Measurements from ENCODE around the gene SPARC.

The SPARC gene

DNA sequence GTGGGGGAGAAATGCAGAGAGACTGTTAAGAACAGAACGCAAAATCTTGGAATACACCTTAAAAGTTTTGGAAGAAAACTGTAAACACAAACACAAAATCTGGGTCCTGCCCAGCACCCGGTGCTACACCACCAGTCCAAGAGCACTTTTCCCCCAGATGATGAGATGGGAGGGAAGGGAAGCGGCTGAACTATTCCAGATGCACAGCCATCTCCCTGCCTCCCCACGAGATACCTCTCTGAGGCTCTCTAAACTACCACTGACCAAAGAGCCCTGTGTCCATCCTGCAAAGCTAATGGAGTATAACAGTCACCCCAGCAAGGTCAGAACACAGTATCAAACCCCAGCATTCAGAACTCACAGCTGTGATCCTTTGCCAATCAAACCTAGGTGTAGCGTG is 8.0 kb downstream of the SPARC start:
- no peaks in the 10 kb centered on the region for H3K9me3 ChIP-seq (ENCODE audit: insufficient read depth, low read length)
- H3K27me3 ChIP-seq (ENCODE audit: insufficient read depth, insufficient read length): no peaks in the 10 kb centered on the region
- H3K4me3 ChIP-seq (ENCODE audit: insufficient read length, low read depth): no peak overlapping the region
- TF ChIP-seq YY1 (IDR thresholded peaks at IDR 0.05; ENCODE audit: insufficient read depth, insufficient read length): no peak
- TF ChIP-seq SUZ12 (IDR thresholded peaks at IDR 0.05; ENCODE audit: extremely low read depth, insufficient read depth, insufficient read length): no peak
- TF ChIP-seq ZNF274 (IDR thresholded peaks at IDR 0.05; ENCODE audit: low read depth, low read length): no peak
- peaks cover 95% of the 10 kb centered on the region for H3K36me3 ChIP-seq (ENCODE audit: insufficient read depth, insufficient read length, low read length)
- no peak overlapping the region for H3K9ac ChIP-seq (ENCODE audit: insufficient read length, low read depth)
- peaks cover 12% of the 10 kb centered on the region for H3K4me1 ChIP-seq (ENCODE audit: insufficient read depth, insufficient read length)
- DNase-seq (ENCODE audit: low read depth, low spot score): no peak

GRCh38 chr5:151677776-151678545 is 8.8 kb downstream of the SPARC start:
- no peak overlapping the region for H3K9ac ChIP-seq (ENCODE audit: insufficient read length, low read depth)

DNA sequence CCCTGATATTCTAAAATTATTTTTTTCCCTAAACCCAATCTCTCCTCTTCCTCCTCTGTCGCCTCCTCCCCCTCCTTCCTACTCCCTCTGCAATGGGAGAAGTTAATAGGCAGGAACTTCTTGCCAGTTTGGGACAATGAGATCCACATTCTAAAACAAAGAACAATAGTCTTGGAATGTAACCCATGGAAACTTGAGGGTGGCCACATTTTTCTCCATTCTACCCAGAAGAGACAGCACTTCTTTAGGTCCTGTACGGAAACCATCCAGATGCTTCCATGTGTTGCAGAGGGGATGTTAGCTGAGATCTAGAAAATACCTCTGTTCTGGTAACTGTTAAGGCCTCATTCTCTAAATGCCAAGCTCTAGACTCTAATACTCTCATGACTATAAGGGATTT is 10.0 kb downstream of the SPARC start:
- no peak for DNase-seq (ENCODE audit: low read depth, low spot score)
- TF ChIP-seq ZNF274 (IDR thresholded peaks at IDR 0.05; ENCODE audit: low read depth, low read length) (no peak), YY1 (IDR thresholded peaks at IDR 0.05; ENCODE audit: insufficient read depth, insufficient read length) (no peak), SUZ12 (IDR thresholded peaks at IDR 0.05; ENCODE audit: extremely low read depth, insufficient read depth, insufficient read length) (no peak)
- no peaks in the 10 kb centered on the region for H3K9me3 ChIP-seq (ENCODE audit: insufficient read depth, low read length)
- H3K27me3 ChIP-seq (ENCODE audit: insufficient read depth, insufficient read length): no peaks in the 10 kb centered on the region
- peaks cover 96% of the 10 kb centered on the region for H3K36me3 ChIP-seq (ENCODE audit: insufficient read depth, insufficient read length, low read length)
- H3K4me3 ChIP-seq (ENCODE audit: insufficient read length, low read depth): no peak overlapping the region
- H3K9ac ChIP-seq (ENCODE audit: insufficient read length, low read depth): no peak overlapping the region
- H3K4me1 ChIP-seq (ENCODE audit: insufficient read depth, insufficient read length): peaks cover 7% of the 10 kb centered on the region

More at GRCh38 chr5:151677776-151678545, 8.8 kb downstream of the SPARC start:
- Histone ChIP-seq H3K27me3 (ENCODE audit: insufficient read depth, insufficient read length) (no peaks in the 10 kb centered on the region), H3K9me3 (ENCODE audit: insufficient read depth, low read length) (no peaks in the 10 kb centered on the region), H3K36me3 (ENCODE audit: insufficient read depth, insufficient read length, low read length) (peaks cover 96% of the 10 kb centered on the region), H3K4me1 (ENCODE audit: insufficient read depth, insufficient read length) (peaks cover 7% of the 10 kb centered on the region), H3K4me3 (ENCODE audit: insufficient read length, low read depth) (no peak overlapping the region)
- DNase-seq (ENCODE audit: low read depth, low spot score): no peak
- no peak for TF ChIP-seq YY1 (IDR thresholded peaks at IDR 0.05; ENCODE audit: insufficient read depth, insufficient read length)
- TF ChIP-seq SUZ12 (IDR thresholded peaks at IDR 0.05; ENCODE audit: extremely low read depth, insufficient read depth, insufficient read length): no peak
- no peak for TF ChIP-seq ZNF274 (IDR thresholded peaks at IDR 0.05; ENCODE audit: low read depth, low read length)

- no peaks in the 10 kb centered on the region for H3K27me3 ChIP-seq (ENCODE audit: insufficient read depth, insufficient read length)
- H3K36me3 ChIP-seq (ENCODE audit: insufficient read depth, insufficient read length, low read length): peaks cover 96% of the 10 kb centered on the region
- no peak overlapping the region for H3K9ac ChIP-seq (ENCODE audit: insufficient read length, low read depth)
- H3K4me1 ChIP-seq (ENCODE audit: insufficient read depth, insufficient read length): peaks cover 7% of the 10 kb centered on the region
- no peaks in the 10 kb centered on the region for H3K9me3 ChIP-seq (ENCODE audit: insufficient read depth, low read length)
- no peak overlapping the region for H3K4me3 ChIP-seq (ENCODE audit: insufficient read length, low read depth)
- no peak for DNase-seq (ENCODE audit: low read depth, low spot score)
- no peak for TF ChIP-seq SUZ12 (IDR thresholded peaks at IDR 0.05; ENCODE audit: extremely low read depth, insufficient read depth, insufficient read length)
- no peak for TF ChIP-seq YY1 (IDR thresholded peaks at IDR 0.05; ENCODE audit: insufficient read depth, insufficient read length)
- TF ChIP-seq ZNF274 (IDR thresholded peaks at IDR 0.05; ENCODE audit: low read depth, low read length): no peak
These were observed 10.4 kb downstream of the SPARC start for GRCh38 chr5:151676314-151676712.

GRCh38 chr5:151675611-151676313 is 11.0 kb downstream of the SPARC start:
- Histone ChIP-seq H3K36me3 (ENCODE audit: insufficient read depth, insufficient read length, low read length) (peaks cover 96% of the 10 kb centered on the region), H3K4me1 (ENCODE audit: insufficient read depth, insufficient read length) (peaks cover 3% of the 10 kb centered on the region), H3K4me3 (ENCODE audit: insufficient read length, low read depth) (no peak overlapping the region), H3K27me3 (ENCODE audit: insufficient read depth, insufficient read length) (no peaks in the 10 kb centered on the region), H3K9me3 (ENCODE audit: insufficient read depth, low read length) (no peaks in the 10 kb centered on the region), H3K9ac (ENCODE audit: insufficient read length, low read depth) (no peak overlapping the region)
- DNase-seq (ENCODE audit: low read depth, low spot score): no peak
- TF ChIP-seq SUZ12 (IDR thresholded peaks at IDR 0.05; ENCODE audit: extremely low read depth, insufficient read depth, insufficient read length) (no peak), ZNF274 (IDR thresholded peaks at IDR 0.05; ENCODE audit: low read depth, low read length) (no peak), YY1 (IDR thresholded peaks at IDR 0.05; ENCODE audit: insufficient read depth, insufficient read length) (no peak)

GRCh38 chr5:151674626-151675610 is 11.8 kb downstream of the SPARC start:
- Histone ChIP-seq H3K4me3 (ENCODE audit: insufficient read length, low read depth) (no peak overlapping the region), H3K36me3 (ENCODE audit: insufficient read depth, insufficient read length, low read length) (peaks cover 97% of the 10 kb centered on the region), H3K4me1 (ENCODE audit: insufficient read depth, insufficient read length) (peaks cover 3% of the 10 kb centered on the region), H3K9ac (ENCODE audit: insufficient read length, low read depth) (no peak overlapping the region), H3K27me3 (ENCODE audit: insufficient read depth, insufficient read length) (no peaks in the 10 kb centered on the region), H3K9me3 (ENCODE audit: insufficient read depth, low read length) (no peaks in the 10 kb centered on the region)
- TF ChIP-seq ZNF274 (IDR thresholded peaks at IDR 0.05; ENCODE audit: low read depth, low read length): no peak
- no peak for DNase-seq (ENCODE audit: low read depth, low spot score)
